GM12875 (cell line): ENCODE results near the gene CAPN2.

ENCODE experiments used
- H3K4me3 ChIP-seq: one replicate; pipeline ENCODE4 v1.5.1; 2011; ENCODE audit warnings: low read depth, low read length, control low read depth
- TF ChIP-seq, protein P1 (sequence below): IDR thresholded peaks from 2 replicates; pipeline ENCODE4 v1.5.1; 2011; ENCODE audit warnings: low read depth, mild to moderate bottlenecking, control low read depth, inconsistent platforms, low read length, moderate library complexity, borderline replicate concordance; ENCODE audit not compliant: insufficient read depth

The CAPN2 gene

DNA sequence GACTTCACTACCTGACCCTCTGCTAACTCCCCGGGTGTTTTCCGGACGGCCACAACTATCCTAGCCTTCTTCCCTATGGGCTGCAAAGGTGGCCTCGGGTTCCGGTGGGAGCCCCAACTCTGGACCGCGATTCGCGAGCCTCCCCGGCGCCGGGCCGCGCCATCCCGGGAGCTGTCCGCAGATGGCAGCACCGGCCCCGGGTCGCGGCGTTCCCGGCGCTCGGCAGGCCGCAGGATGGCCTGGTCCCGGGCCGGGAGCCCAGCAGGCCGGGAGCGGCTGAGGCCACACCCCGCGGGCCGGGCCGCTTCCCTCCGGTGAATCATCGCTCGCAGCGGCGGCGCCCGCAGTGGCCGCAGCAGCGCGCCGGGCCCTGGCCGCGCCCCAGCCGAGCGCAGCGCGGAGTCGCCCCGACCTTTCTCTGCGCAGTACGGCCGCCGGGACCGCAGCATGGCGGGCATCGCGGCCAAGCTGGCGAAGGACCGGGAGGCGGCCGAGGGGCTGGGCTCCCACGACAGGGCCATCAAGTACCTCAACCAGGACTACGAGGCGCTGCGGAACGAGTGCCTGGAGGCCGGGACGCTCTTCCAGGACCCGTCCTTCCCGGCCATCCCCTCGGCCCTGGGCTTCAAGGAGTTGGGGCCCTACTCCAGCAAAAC, at the start of gene CAPN2:
Gene CAPN2, plus strand, starts transcription at position 346 of the 656 bp plus-strand sequence. Its CDS starts 102 bp downstream, at position 448.
- TF ChIP-seq, protein P1, sequence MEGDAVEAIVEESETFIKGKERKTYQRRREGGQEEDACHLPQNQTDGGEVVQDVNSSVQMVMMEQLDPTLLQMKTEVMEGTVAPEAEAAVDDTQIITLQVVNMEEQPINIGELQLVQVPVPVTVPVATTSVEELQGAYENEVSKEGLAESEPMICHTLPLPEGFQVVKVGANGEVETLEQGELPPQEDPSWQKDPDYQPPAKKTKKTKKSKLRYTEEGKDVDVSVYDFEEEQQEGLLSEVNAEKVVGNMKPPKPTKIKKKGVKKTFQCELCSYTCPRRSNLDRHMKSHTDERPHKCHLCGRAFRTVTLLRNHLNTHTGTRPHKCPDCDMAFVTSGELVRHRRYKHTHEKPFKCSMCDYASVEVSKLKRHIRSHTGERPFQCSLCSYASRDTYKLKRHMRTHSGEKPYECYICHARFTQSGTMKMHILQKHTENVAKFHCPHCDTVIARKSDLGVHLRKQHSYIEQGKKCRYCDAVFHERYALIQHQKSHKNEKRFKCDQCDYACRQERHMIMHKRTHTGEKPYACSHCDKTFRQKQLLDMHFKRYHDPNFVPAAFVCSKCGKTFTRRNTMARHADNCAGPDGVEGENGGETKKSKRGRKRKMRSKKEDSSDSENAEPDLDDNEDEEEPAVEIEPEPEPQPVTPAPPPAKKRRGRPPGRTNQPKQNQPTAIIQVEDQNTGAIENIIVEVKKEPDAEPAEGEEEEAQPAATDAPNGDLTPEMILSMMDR, result peak; percentile 70
- H3K4me3 ChIP-seq, result peak within 1 kb of the TSS; percentile 62

DNA sequence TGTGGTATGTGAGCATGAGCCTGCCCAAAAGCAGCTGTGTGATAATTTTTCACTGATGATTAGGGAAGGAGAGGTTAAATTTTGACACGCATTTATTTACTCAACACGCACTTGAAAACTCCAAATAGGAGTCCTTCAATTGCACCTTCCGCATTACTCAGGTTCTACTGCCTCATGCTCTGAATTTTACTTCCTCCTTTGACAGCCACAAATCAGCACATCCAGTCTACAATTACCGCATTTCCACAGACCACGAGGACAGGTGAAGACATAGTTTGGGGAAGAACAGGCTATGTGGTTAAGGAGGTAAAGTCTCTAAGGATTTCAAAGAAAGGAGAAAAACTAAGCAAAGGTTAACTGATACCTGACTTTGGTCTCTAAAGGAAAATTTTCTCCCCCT, 49.4 kb upstream of the CAPN2 start:
- TF ChIP-seq, protein P1, result no peak
- H3K4me3 ChIP-seq, result no peak overlapping the region

DNA sequence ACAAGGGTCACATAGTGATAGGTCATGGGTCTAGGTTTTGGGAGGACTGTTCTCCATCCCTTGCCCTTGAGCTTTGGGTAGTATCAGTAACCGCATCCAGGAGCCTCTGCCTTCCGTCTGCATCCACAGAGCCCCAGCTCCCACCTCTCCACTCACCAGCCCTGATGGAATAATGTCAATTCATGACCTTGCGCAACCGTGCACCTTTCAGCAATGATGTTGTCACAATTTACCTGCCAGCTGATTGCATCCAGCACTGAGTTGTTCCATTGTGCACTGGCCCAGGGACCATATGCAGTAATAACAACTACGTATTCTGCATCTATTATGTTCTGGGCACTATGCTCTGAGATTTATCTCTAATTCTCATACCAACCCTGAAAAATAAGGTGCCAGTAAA, 48.2 kb upstream of the CAPN2 start:
- TF ChIP-seq, protein P1, result no peak
- H3K4me3 ChIP-seq, result no peak overlapping the region

DNA sequence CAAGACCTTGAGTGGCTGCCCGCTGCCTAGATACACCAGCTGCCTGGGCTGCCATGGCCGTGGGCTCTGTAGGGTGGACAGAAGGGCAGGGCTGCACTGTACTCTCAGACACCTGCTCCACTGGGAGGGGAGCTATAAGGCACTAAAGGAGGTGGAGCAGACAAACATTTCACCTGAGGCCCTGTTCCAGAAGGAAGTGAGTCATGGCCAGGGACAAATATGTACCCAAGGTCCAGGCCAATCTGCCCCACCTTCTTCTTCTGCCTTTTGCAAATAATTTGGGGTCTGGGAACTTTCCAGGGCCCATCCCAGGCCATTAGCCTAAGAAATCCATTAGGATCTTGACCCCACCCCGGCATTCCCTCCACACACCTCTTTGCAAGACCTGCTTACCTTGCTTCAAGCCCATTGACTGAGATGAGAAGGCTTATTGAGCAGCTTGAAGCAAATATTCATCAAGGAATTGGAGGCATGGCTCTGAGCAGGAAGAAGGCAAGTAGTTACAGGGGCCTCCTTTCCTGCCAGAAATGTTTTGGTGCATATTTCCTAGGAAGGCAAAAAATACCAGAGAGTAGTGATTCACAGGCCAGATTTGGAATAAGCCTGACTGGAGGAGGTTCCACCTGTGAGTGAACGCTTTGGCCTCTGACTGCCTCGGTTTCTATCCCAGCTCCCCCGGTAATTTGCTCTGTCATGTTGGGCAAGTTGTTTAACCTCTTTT, 46.6 kb upstream of the CAPN2 start, which contains the start of gene CAPN8:
Gene CAPN8, minus strand, starts transcription at position 110 of the 721 bp plus-strand sequence. Its CDS starts 55 bp downstream, at position 55.
- TF ChIP-seq, protein P1, result no peak

DNA sequence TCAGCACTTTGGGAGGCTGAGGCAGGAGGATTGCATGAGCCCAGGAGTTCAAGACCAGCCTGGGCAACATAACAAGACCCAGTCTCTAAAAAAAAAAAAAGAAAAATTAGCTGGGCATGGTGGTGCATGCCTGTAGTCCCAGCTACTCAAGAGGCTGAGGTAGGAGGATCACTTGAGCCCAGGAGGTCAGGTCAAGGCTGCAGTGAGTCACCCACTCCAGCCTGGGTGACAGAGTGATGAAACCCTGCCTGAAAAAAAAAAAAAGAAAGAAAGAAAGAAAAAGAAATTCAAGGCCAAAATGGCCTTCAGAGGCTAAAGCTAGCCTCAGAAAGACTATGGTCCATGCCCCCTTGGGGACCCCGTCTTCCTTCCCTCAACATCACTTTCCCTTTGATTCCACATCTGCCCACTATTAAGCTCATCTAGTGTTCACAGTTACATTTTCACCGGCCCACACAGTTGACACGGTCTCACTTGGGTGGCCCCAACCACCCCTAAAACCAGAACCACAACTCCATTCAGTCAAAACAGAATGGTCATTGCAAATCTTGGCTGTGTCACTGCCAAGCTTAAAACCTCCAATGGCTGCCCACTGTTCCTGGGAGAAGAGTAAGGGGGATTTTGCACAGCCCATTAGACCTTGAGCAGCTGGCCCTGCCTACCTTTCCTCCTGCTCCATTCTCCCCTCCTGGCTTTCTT, 44.7 kb upstream of the CAPN2 start:
- no peak overlapping the region for H3K4me3 ChIP-seq
- TF ChIP-seq, protein P1, result no peak

More for the DNA sequence above, 46.6 kb upstream of the CAPN2 start, which contains the start of gene CAPN8:
- H3K4me3 ChIP-seq, result no peak within 1 kb of the TSS

DNA sequence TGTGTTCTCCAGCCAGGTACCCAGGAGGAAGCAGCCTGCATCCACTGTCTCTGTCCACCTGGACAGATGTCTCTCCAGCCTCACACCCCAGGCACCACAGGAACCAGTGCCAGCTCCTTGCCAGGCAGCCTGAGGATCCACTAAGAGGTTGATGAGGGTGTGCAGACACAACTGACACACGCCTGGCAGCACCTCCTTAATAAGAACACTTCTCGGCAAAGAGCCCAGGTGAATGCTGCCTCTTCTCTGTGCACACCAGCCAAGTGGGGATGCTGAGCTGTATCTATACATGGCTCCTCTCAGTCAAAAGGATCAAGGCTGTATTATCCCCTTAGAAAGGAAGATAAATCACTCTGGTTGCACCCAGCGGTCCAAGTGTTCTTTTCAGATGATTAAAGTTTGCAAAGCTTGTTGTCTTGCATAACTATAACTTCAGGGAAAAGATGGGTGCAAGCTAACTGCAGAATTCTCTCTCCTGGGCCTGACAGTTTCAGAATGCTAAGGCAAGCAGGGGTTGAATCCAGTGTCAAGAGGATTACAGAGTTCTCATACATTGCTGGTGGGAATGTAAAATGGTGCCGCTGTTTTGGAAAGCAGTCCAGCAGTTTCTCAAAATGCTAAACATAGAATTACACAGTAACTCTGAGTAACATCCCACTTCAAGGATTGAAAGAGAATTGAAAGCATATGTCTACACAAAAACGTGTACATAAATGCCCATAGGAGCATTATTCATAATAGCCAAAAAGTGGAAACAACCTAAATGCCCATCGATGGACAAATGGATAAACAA, 43.1 kb upstream of the CAPN2 start:
- no peak overlapping the region for H3K4me3 ChIP-seq
- TF ChIP-seq, protein P1, result no peak
